ENCODE data around the gene PNRC1.
A peak's percentile ranks its signal among the peaks of the same experiment; 100 is the strongest.
"Not testable (repeated sequence)": the region's sequence is repeated elsewhere in the genome, so short reads cannot be mapped to it uniquely, and the experiment has no call there.

Gene PNRC1

GRCh38 chr6:89063881-89064280, 16.7 kb upstream of the PNRC1 start:
- DNase-seq: no peak

DNA sequence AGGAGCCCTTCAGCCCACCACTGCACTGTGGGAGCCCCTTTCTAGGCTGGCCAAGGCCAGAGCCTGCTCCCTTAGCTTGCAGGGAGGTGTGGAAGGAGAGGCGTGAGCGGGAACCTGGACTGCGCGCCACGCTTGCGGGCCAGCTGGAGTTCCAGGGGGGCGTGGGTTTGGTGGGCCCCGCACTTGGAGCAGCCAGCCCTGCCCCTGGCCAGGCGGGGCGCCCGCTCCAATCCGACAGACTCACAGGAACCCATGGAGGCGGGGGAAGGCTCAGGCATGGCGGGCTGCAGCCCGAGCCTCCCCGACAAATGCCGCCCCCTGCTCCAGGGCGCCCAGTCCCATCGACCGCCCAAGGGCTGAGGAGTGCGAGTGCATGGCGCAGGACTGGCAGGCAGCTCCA, 15.6 kb upstream of the PNRC1 start:
- DNase-seq: not testable (repeated sequence)

DNA sequence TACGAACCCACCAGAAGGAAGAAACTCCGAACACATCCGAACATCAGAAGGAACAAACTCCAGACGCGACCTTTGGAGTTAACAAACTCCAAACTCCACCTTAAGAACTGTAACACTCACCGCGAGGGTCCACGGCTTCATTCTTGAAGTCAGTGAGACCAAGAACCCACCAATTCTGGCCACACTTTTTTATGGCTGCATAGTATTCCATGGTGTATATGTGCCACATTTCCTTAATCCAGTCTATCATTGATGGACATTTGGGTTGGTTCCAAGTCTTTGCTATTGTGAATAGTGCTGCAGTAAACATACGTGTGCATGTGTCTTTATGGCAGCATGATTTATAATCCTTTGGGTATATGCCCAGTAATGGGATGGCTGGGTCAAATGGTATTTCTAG, 14.4 kb upstream of the PNRC1 start:
- DNase-seq: not testable (repeated sequence)

DNA sequence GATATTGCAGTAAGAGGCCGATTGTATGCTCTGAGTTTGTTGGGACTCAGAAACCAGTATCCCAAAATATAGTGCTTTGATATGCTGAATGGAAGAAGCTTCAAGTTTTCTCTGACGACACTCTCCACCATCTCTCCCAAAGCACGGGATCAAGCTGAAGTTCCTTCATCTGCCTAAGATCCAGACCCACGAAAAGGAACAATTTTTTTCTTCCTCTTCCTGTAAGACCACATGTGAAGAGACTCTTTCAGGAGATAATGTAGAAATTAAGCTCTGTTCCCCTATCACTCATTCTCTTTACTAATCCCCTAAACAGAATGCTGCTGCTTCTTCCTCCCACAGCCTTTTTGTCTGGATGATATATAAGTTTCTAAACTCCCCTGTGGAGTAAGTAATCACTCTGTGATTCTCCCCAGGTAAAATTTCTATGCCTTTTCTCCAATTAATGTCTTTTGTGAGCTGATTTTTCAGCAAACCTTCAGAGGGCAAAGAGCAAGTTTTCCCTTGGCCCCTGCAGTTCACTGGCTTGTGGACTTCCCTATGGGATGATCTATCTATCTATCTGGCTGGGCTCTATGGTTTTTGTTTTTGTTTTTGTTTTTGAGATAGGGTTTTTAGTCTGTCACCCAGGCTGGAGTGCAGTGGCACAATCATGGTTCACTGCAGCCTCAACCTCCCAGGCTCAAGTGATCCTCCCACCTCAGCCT, 13.5 kb upstream of the PNRC1 start:
- DNase-seq: no peak

GRCh38 chr6:89067796-89068195, 12.8 kb upstream of the PNRC1 start:
- DNase-seq: no peak

DNA sequence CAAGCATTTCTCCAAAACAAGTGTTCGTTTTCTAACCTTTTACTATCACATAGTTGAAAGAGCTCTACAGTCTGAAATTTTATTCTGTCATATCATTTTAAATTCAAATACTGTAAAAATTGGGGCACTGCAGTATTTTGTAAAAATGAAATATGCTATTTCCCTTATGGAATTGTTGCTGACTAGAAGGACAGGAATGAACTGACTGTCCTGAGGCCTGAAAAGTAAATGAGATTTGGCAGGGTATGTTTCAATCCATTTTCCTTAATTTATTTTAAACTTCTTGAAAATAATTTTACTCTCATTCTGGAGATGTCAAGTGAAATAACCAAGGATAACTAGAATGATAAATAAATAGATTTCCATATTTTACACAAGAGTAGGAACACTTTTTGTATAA, 11.9 kb upstream of the PNRC1 start:
- DNase-seq: no peak

DNA sequence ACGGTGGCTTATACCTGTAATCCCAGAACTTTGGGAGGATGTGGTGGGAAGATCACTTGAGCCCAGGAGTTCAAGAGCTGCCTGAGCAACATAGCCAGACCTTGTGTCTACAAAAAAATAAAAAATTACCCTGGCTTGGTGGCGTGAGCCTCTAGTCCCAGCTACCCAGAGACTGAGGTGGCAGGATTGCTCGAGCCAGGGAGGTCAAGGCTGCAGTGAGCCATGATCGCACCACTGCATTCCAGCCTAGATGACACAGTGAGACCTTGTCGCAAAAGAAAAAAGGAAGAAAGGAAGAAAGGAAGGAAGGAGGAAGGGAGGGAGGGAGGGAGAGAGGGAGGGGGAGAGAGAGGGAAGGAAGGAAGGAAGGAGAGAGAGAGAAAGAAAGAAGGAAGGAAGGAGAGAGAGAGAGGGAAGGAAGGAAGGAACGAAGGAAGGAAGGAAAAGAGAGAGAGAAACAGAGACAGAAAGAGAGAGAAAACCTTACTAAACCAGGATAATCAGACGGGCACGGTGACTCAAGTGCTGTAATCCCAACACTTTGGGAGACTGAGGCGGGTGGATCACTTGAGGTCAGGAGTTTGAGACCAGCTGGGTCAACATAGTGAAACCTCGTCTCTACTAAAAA, 10.9 kb upstream of the PNRC1 start:
- DNase-seq: no peak

GRCh38 chr6:89071036-89071435, 9.5 kb upstream of the PNRC1 start:
- no peak for DNase-seq

DNA sequence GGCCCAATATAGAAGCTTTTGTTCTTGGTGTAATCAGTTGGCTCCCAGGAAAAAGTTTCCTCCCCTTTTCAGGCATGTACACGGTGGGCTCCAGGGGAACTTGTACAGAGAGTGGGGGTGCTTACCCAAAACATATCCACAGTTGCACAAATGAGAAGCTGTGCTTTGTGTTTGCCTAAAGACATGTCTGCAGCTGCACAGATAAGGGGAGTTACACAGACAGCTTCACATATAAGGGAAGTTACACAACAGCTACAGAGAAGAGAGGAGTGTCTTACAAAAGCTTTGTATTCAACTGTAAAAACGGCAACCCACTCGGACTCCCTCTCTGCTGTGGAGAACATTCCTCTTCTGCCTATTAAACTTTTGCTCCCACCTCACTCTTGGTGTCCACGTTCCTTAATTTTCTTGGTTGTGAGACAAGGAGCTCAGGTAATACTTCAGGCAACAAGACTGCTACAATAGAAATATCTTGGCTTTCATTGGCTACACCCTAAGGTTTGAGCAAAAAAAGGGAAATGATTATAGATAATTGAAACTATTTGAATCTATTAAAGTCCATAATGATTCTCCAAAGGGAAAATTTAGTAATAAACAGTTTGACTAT, 7.4 kb upstream of the PNRC1 start:
- DNase-seq: no peak

DNA sequence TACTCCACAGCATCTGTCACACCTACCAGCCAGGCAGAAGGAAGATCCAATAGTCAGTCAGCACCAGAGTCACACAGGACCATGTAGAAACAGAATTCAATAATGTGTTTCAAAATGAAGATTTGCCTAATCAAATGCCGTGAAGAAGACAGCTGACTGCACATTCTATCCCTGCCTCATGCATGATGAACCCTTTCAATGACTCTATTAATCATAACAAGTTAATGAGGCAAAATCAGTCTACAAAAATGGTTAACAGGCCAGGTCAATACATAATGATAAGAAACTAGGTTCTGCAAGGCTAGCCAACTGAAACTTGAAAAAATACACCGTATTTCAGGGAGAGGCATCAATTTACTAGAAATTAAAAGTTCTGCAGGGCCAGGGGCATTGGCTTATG, 6.7 kb upstream of the PNRC1 start:
- DNase-seq: no peak

- DNase-seq: peak in 1 of 2 experiments; percentile 73
Observed at GRCh38 chr6:89079511-89080234, 878 bp upstream of the PNRC1 start.

GRCh38 chr6:89081129-89081422, 525 bp downstream of the PNRC1 start:
- no peak for DNase-seq

GRCh38 chr6:89081423-89082322, 1.1 kb downstream of the PNRC1 start:
- DNase-seq: peak; percentile 82 to 95

GRCh38 chr6:89082486-89082891, 1.9 kb downstream of the PNRC1 start:
- DNase-seq: no peak

GRCh38 chr6:89084542-89084941, 4.0 kb downstream of the PNRC1 start:
- no peak for DNase-seq

DNA sequence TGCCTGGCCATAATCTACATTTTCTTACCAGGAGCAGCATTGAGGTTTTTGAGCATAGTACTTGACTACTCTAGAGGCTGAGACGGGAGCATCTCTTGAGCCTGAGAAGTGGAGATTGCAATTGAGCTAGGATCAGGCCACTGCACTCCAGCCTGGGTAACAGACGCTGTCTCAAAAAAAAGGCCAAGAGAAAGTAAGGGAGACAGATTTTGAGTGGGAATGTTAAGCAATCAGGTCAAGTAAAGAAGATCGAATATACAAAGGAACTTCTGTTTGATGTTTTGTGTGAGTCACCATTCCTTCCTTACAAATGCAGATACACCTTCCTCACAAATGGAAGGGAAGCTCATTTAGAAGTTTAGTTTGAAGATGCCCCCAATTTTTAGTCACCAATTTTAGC, 4.4 kb downstream of the PNRC1 start:
- no peak for DNase-seq

- DNase-seq: no peak
Observed at GRCh38 chr6:89085409-89086205, 5.1 kb downstream of the PNRC1 start.

GRCh38 chr6:89087881-89088280, 7.3 kb downstream of the PNRC1 start:
- DNase-seq: no peak

DNA sequence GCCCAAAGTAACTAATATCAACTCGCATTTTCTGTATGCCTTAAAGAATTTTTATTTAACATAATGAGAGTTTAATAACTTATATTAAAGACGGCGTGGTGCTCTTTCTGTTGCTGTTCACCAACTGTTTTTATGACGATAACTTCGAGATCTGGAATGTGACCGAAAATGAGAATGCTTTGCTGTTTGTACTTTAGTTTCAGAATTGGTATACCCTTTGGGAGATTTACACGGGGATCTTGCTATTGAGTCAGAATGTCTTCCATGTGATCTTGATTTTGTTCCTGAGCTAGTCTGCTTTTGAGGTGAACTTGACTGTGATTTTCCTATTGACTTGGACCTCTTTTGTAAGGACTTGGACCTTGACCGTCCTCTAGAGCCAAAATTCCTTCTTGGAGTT, 17.9 kb downstream of the PNRC1 start:
- DNase-seq: no peak

GRCh38 chr6:89100114-89100513, 19.6 kb downstream of the PNRC1 start:
- no peak for DNase-seq

- DNase-seq: no peak
Observed at GRCh38 chr6:89110284-89110683, 29.7 kb downstream of the PNRC1 start.

DNA sequence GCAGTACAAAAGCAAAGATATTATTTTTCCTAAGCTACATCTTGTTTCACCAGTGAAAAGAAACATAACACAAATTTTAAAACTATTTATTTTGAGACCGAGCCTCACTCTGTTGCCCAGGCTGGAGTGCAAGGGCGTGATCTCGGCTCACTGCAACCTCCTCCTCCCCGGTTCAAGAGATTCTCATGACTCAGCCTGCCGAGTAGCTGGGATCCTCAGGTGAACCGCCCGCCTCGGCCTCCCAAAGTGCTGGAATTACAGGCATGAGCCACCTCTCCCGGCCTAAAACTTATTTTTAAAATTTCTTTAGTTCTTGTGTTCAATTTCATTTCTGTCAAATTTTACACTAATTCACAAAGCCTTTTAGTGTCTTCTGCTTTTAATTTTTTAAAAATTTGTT, 31.4 kb downstream of the PNRC1 start:
- no peak for DNase-seq

Data from NCI-H187 (cell line).